ENCODE data around the gene TREM1.
A peak's percentile ranks its signal among the peaks of the same experiment; 100 is the strongest.
"Not testable (repeated sequence)": the region's sequence is repeated elsewhere in the genome, so short reads cannot be mapped to it uniquely, and the experiment has no call there.

TREM1 gene

DNA sequence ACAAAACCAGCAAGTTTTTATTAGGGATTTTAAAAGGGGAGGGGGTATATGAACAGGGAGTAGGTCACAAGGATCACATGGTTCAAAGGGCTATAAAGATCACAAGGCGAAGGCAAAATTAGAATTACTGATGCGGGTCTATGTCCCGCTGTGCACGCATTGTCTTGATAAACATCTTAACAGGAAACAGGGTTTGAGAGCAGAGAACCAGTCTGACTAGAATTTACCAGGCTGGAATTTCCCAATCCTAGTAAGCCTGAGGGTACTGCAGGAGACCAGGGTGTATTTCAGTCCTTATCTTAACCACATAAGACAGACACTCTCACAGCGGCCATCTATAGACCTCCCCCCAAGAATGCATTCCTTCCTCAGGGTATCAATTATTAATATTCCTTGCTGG, 10.8 kb upstream of the TREM1 start:
- not testable (repeated sequence) for DNase-seq

DNA sequence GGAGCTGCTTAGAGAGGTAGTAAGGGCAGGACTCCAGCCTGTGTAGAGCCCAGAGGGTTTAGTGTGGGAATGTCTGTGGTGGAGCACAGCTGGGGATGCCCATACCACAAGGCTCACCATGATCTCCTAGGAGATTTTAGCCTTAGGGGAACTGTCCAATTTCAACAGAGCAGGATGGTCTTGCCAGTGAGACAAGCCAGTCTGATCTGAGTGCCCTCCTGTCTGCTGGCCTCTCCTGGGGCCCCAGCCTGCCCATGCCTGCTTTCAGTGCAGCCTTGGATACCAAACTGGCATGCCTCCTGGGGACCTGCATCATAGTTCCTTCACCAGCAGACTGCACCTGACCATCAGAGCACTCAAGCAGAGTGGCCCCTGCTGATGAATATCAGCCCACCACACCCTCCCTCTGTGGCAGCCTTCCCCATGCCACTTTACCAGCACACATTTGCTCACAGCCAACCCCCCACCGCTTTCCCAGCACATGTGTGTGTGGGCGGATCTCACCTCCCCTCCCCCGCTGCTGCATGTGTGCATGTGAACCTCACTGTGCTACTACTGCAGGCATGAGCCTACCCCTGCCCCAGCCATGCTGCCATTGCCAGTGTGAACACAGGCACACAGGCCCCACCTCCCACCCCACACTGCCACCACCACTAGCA, 7.9 kb upstream of the TREM1 start:
- no peak for DNase-seq

DNA sequence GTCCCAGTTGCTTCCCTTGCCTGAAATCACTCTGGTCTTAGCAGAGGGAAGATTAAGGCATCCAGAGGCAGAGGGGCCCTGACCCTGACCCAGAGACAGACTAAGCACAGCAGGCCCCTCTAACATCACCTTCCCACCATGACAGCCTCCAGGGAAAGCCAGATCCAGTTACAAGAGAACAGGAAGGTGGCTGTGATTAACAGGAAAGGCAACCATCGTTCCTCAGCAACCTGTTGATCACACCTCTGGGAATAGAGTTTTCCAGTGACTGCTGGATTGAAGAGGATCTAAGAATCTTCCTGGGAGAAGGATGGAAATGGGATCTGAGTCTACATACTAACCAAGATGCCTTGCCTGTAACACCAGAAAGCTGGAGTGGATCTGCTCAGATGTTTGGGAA, 5.2 kb upstream of the TREM1 start:
- no peak for DNase-seq

DNA sequence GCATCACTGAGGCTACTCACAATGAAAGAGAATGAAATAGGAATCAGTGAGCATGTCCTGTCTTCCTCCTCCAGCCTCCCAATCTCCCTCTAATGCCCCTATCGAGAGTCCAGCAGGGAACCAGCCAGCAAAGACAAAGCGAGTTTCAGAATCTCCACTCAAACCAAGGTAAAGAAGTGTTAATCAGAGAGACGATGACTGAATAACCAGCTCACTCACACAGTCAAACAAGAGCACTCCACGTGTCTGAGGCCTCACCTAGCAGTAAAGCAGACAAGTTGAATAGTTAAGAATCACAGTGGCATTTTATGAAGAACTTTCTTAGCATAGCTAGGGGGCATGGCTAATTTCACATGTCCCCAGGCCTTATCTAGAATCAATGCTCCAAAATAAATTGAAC, 3.3 kb upstream of the TREM1 start:
- DNase-seq = no peak

DNA sequence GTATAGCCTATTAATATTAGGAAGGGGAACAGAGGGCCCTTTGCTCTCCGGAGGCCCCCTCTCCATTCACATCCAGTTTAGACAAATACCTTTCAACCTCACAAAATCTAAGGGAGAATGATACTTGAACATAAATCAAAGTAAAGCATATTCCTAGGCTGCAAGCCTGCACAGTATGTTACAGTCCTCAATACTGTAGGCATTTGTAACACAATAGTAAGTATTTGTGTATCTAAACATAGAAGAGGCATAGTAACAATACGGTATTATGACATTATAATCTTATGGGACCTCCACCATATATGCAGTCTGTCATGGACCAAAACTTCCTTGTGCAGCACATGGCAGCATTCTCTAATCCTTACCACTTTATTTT, 2.3 kb upstream of the TREM1 start:
- DNase-seq = no peak

DNA sequence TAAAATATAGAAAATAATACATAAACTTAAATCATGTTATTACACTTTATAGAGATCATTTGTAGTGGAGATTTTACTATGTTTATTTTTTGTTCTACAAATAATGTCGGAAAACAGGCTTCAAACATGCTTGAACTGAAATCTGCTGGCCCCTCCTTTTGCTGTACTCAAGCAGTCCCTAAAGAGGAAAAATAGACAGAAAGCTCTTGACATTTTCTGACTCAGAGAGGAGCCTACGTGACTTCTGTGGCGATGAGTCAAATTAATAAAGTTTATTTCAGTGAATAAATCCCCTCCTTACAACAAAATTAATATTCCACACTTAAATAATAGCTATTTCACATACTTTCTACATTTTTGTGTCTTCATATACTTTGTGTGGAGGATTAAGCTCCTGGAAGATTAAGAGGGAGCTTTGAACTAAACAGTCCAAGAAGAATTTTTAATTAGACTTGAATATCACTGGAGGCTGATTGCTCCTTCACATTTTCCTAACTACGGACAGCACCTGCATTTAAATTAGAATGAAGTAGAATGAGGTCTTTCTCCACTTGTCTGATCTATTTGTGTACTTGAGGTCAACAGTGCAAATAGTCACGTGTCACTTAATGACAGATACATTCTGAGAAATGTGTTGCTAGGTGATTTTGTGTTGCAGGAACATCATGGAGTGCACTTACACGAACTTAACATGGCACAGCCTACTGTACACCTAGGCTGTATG, 1.7 kb upstream of the TREM1 start:
- DNase-seq = no peak

DNA sequence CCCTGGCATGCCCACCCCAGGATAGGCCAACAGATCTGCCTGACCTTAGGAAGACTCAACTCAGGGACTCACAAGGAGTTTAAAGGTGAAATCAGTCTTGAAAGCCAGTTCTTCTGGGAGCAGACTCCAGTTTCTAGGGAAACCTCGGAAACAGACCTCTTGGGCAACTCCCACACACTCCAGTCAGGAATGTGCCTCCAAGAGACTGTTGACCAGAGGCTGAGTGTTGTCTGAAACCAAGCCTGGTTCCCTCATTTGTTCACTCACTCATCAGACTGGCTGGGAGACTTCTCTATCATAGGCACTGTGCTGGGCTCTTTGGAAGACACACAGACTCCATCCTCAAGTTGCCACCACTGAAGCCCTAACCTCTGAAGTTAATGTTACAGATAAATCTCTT, 1.8 kb downstream of the TREM1 start:
- no peak for DNase-seq

DNA sequence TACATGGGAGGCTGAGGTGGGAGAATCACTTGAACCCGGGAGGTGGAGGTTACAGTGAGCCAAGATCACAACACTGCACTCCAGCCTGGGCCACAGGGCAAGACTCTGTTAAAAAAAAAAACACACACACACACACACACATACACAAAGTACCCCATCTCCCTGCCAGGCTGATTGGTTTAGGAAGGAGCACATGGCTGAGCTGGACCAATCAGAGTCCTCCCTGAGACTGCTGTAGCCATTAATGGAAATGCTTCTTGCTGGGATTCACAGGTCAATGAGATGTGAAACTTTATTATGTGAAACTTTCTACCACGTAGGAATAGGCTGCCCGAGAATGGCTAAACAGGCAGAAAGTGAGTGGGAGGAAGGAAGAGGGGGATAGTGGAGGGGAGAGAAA, 2.9 kb downstream of the TREM1 start:
- DNase-seq = no peak

DNA sequence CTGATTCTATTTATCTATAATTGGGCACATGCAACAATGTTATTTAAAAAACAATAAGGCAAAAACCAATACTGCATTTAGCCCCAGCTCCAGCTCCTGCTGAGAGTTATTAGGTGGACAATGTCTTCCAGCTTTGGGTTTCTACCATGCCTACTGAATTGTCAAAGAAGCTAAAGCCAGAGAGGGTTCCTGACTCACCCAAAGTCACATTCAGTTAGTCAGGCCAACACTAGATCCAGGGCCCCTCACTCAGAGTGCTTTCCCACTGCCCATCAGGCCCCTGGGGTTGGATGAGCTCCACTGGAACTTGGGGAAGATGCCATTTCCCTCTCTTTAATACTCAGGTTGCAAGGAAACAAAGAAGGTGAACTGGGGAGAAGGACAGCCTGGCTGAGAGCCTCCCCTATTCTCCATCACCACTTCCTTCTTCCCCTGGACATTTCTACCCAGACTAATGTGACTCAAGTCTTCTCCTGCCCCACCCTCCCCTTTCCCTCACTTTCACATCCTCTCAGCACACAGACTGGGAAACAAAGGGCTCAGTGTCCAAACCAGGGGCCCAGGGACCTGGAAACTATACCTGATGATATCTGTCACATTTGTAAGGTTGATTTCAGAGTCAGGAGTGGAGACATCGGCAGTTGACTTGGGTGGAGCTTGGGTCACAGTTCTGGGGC, 6.0 kb downstream of the TREM1 start:
- no peak for DNase-seq

DNA sequence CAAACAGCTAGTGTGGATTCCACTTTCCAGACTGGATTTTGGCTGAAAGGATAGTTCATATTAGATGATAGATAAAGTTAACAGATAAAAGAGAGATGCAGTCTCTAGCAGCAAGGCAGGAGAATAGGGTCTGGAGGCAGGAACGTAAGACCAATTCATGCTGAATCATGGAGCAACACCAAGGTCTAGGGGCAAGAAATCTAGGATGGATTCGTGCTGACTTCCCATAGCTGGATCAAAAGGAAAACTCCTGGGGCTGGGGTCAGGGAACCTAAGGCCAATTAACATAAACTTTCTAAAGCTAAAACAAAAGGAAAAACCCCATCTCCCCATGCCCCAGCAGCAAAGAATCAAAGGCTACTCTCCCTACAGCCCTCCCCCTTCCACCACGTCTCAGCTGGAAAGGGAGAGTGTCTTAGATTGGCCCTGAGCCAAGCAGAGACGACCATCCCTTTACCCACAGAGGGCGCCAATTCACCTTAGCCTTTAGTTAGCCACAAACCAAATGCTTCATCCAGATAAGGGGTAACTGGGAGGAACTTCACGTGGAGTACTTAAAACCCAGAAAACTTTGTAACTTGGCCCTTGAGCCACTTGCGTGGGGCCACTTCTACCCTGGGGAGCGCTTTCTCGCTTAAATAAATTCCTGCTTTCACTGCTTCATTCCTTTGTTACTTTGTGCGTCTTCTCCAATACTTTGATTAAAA, 7.6 kb downstream of the TREM1 start:
- peak in 1 of 56 donors; percentile 35 for DNase-seq

DNA sequence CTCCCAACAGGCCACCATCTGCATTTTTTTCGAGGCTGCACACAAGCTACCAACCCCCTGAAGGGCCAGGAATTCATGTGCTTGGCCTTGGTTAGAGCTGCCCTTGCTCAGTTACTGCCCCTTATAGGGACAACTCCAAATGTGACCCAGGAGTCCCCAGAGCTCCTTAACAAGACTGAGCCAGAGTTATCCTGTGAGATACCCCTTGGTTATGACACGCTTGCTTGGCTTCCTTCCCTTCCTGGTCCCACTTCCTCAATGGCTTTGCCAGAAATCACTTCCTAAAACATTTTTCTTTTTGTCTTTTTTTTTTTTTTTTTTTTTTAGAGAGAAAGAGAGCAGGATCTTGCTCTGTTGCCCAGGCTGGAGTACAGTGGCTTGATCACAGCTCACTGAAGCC, 8.9 kb downstream of the TREM1 start:
- no peak for DNase-seq

DNA sequence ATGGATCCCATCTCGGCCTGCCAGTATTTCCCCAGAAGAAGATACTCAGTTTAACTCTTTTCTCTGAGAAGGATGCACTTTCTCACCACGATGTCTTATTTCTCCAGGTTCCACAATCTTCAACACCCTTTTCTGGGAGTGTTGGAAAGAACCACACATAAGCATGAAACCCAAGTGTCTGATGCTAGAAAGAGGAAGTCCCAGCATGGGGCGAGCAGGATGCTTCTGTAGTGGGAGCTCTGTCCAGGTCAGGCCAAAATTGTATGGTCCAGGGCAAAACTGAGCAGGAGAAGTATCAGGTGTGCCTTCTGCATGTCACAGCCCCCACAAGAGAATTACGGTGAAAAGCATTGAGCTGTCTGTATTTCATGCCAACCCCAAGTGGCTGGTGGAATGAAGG, 11.0 kb downstream of the TREM1 start:
- no peak for DNase-seq

DNA sequence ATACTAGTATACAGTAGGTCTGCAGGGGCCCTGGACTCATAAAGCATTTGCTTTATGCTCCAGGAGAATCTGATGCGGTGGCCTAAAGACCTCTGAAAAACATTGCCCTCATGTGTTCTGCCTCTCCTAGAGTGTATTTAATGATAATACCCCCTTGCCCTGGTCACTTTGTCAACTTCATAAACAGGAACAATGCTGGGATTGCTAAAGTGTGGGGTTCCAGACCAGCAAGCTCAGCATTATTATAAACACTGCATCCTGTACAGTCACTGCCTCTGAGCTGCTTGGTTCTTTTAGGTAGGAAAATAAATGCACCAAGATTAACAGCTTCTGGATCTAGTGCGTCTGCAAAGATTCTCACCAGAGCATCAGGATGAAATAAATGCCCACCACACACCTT, 12.2 kb downstream of the TREM1 start:
- no peak for DNase-seq

DNA sequence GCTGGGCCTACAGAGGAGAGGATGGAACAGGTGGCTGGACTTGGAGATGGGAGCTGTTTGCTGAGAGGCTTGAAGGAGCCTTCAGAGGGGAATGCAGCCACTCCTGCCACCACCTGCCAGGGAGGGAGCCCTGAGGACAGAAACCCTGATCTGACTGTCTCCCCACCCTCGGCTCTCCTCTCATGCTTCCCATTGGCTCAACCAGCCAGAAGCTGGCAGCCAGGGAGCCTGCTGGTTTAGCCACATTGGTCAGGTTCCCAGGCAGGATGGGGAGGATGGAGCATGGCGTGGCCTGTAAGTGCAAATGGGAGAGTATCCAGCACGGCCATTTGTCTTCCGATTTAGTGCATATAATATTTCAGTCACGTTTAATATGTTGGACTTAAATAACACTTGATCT, 12.8 kb downstream of the TREM1 start:
- DNase-seq = no peak

DNA sequence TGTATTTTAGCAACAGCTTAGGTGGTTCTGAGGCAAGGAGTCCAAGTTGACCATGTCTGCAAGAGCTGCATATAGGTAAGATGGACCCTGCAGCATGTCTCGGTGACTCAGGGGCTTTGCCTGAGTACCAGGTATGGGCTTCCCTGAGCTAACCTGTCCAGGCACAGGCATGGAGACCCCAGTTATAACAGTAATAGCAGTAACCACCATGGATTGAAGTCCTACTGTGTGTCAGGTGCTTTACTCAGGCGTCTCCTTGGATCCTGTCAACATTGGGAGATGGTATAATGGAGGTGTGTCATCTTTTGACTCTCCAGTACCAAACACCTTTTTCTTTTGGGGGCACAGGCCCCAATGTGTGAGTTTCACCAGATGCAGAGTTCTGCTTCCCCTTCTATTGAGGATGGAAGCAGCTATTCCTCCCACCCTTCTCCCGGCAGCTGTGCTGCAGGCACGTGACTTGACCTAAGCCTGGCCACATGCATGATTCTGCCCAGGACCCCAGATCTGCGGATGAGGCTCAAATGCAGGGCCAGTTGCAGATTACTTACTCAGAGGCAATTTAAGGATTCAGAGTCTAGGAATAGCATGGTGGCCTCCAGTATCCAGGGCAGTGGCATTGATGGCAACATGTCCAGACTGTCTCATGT, 13.8 kb downstream of the TREM1 start:
- DNase-seq = no peak

DNA sequence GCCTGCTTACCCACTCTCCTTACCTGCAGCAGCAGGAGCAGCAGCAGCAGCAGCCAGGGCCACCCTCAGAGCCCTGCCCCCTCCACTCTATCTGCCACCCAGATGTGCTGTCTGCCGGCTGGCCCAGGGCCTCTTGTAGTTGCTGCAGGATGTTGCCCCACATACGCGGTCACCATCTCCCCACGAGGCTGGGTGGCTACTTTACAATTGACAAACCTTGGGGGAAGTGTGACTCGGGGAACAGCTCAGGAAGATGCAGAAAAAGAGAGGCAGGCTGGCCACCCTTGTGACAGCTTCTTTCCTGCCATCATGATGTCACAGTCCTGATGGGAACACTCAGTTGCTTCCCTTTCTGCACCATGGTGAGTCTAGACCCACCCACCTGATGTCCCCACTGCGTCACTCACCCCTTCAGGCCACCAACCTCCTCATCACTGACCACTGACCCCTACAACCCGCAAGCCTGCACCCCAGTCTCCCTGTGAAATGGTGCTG, 14.5 kb downstream of the TREM1 start:
- peak in 11 of 56 donors; percentile 12 to 59 (median 27) for DNase-seq

DNA sequence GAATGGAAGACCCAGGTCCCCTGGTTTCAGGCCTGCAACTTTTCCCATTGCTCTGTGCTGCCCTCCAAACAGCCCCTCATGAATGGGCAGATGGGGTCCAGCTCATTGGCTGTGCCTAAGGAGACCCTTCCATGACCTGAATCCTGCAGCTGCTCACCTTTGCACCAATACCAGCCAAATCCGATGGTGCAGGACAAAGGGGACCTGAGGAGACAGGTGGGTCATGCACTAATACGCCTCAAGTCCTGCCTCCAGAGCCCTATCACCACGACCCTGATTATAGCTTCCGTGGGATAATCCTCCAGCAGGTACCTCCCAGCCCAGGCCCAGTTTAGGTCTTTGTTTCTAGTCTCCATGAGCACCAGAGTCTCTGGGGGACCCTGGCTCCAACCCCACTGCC, 16.8 kb downstream of the TREM1 start:
- DNase-seq = no peak

DNA sequence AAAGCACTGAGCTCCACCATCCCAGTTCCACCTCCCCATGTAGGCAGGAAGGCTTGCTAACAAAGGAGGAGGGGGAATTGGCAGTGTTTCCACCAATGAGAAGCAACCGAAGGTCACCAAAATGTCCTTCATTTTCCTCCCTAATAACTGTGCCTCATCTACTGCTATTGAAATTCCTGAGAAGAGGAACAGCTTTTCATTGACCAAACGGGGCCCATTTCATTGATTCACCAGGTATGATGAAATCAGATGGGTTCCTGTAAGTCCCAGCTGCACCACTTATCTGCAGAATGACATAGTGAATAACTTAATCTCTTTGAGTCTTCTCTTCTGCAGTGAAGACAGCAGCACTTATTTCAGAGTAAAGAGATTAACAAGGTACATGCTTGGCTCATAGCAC, 17.3 kb downstream of the TREM1 start:
- no peak for DNase-seq

DNA sequence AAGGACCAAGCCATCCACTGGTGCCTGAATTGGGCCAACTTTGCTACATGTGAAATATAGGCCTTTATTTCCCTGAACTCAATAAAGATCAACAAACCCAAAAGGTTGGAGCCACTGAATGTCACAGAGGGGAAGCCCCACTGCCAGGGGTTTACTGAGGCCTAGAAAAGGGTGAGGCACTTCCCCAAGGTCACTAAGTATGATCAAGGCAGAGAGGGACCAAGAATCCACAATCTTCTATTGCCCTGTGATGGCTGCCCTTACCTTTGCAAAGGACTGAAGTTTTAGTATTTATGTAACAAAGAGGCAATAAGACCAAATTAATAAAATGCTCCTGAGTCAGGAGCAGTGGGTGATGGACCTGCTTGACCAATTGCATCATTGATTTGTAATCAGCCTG, 18.0 kb downstream of the TREM1 start:
- DNase-seq = no peak

DNA sequence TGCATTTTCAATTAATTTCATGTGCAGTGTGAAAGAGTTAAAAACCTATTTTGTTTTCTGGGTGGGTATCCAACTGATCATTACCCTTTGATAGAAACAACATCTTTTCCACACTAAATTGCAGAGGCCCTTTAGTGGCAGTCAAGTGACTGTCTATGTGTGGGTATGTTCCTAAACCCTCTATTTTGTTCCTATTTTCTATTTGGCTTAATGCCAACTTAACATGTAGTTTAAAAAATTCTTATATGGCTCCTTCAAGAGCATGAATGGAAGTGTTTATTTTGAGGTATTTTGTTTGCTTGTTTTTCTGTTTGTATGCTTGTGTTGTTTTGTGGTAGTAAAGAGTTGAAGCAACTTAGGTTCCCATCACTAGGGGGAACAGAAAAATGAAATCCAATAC, 19.9 kb downstream of the TREM1 start:
- no peak for DNase-seq

DNA sequence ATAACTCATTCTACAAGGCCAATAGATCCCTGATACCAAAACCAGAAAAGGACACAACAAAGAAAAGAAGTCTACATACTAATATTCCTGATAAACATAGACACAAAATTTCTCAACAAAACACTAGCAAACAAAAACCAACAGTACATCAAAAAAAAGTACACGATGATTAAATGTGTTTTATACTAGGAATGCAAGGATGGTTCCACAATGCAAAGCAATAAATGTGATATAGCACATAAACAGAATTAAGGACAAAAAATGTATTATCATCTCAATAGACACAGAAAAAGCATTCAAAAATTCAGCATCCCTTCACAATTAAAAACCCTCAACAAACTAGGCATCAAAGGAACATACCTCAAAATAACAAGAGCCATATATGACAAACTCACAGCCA, 23.2 kb downstream of the TREM1 start:
- DNase-seq = no peak

DNA sequence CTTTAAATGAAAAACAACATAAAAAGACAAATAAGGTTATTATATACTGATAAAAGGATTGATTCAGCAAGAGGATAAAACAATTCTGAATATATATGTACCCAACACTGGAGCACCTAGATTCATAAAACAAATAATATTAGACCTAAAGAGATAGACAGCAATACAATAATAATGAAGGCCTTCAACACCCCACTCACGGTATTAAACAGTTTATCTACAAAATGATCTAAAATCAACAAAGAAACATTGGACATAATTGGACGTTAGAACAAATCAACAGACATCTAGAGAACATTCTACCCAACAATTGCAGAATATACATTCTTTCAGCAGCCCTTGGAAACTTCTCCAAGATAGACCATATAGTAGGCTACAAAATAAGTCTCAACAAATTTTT, 24.1 kb downstream of the TREM1 start:
- DNase-seq = no peak
